ENCODE data around the gene VSIG10.

The VSIG10 gene

GRCh38 chr12:118060301-118061010 is 43.4 kb downstream of the VSIG10 start:
- no peak for DNase-seq (ENCODE audit: low read depth, low spot score)

GRCh38 chr12:118059341-118060191 is 44.2 kb downstream of the VSIG10 start:
- DNase-seq (ENCODE audit: low read depth, low spot score) = no peak

- no peak for DNase-seq (ENCODE audit: low read depth, low spot score)
Measured at GRCh38 chr12:118058881-118059280, 44.9 kb downstream of the VSIG10 start.

- no peak for DNase-seq (ENCODE audit: low read depth, low spot score)
Measured at GRCh38 chr12:118058227-118058626, 45.6 kb downstream of the VSIG10 start.

GRCh38 chr12:118055865-118056773 is 47.7 kb downstream of the VSIG10 start:
- no peak for DNase-seq (ENCODE audit: low read depth, low spot score)

- DNase-seq (ENCODE audit: low read depth, low spot score) = no peak
Measured at GRCh38 chr12:118055144-118055557, 48.7 kb downstream of the VSIG10 start.

GRCh38 chr12:118053071-118053985 is 50.5 kb downstream of the VSIG10 start:
- no peak for DNase-seq (ENCODE audit: low read depth, low spot score)

- DNase-seq (ENCODE audit: low read depth, low spot score) = no peak
Measured at GRCh38 chr12:118052324-118053070, 51.3 kb downstream of the VSIG10 start.

GRCh38 chr12:118050972-118051910 is 52.6 kb downstream of the VSIG10 start:
- no peak for DNase-seq (ENCODE audit: low read depth, low spot score)

GRCh38 chr12:118046430-118046829 is 57.4 kb downstream of the VSIG10 start:
- DNase-seq (ENCODE audit: low read depth, low spot score) = no peak

- no peak for DNase-seq (ENCODE audit: low read depth, low spot score)
Measured at GRCh38 chr12:118044577-118044976, 59.2 kb downstream of the VSIG10 start.

GRCh38 chr12:118044075-118044474 is 59.7 kb downstream of the VSIG10 start:
- no peak for DNase-seq (ENCODE audit: low read depth, low spot score)

- DNase-seq (ENCODE audit: low read depth, low spot score) = no peak
Measured at GRCh38 chr12:118042091-118042490, 61.7 kb downstream of the VSIG10 start.

GRCh38 chr12:118038137-118038536 is 65.7 kb downstream of the VSIG10 start:
- DNase-seq (ENCODE audit: low read depth, low spot score) = no peak

GRCh38 chr12:118036672-118037411 is 67.0 kb downstream of the VSIG10 start:
- no peak for DNase-seq (ENCODE audit: low read depth, low spot score)

GRCh38 chr12:118035190-118036041 is 68.4 kb downstream of the VSIG10 start:
- DNase-seq (ENCODE audit: low read depth, low spot score) = no peak
